ENCODE data around the gene KCNA1. TPM values are rescaled to one million over a fixed set of nuclear protein-coding genes. Genes with fewer than 3 reads are reported as not detected.
"Not testable (repeated sequence)": the region's sequence is repeated elsewhere in the genome, so short reads cannot be mapped to it uniquely, and the experiment has no call there.

Gene KCNA1
- total RNA-seq, 1 experiment from 2014 or later, result not detected

- H3K36me3 ChIP-seq (ENCODE audit: insufficient read depth, low read length), result no peaks in the 10 kb centered on the region
- H3K4me1 ChIP-seq (ENCODE audit: low read length), result no peaks in the 10 kb centered on the region
- H3K9ac ChIP-seq (ENCODE audit: low read length), result no peak overlapping the region
- DNase-seq, result no peak
- no peak overlapping the region for H2AFZ ChIP-seq (ENCODE audit: low read length)
- H3K79me2 ChIP-seq (ENCODE audit: low read length), result no peaks in the 10 kb centered on the region
- no peaks in the 10 kb centered on the region; the same call in 1 of the 2 replicates for H4K20me1 ChIP-seq (ENCODE audit: insufficient read depth, low read depth, low read length)
- H3K9me3 ChIP-seq (ENCODE audit: low read length), result no peaks in the 10 kb centered on the region
- no peak overlapping the region for H3K4me3 ChIP-seq (ENCODE audit: low read length)
- H3K4me2 ChIP-seq (ENCODE audit: low read depth, low read length, poor library complexity, severe bottlenecking), result no peak overlapping the region
- H3K27ac ChIP-seq (ENCODE audit: low read length), result no peak overlapping the region
- no peaks in the 10 kb centered on the region for H3K27me3 ChIP-seq (ENCODE audit: low read length)
- no peaks in the 10 kb centered on the region for H3K9me2 ChIP-seq (replicated peaks; ENCODE audit: insufficient read depth, low read length)
Observed at GRCh38 chr12:4871514-4871913, 38.2 kb upstream of the KCNA1 start.

- no peaks in the 10 kb centered on the region for H3K27me3 ChIP-seq (ENCODE audit: low read length)
Observed at GRCh38 chr12:4873947-4874346, 35.8 kb upstream of the KCNA1 start.

DNA sequence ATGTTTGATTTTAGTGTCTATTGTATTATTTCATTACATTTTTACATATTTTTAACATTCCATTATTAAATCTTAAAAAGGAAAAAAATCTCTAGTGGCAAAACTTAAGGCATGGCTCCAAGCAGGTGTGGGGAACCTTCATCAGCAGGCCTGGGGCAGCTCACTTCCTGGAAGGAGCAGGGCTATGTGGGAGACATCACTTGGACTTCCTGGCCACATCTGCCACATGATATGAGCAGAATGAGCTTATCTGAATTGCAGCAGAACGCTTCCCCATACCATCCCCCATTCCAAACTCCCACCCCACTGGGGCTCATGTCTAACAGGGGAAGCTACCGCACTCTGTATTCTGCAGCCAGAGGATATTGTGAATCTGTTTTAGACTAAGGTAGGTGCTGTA, 35.0 kb upstream of the KCNA1 start:
- Histone ChIP-seq H2AFZ (ENCODE audit: low read length) (no peak overlapping the region), H3K4me1 (ENCODE audit: low read length) (no peaks in the 10 kb centered on the region), H3K9me3 (ENCODE audit: low read length) (no peaks in the 10 kb centered on the region), H3K9ac (ENCODE audit: low read length) (no peak overlapping the region), H3K79me2 (ENCODE audit: low read length) (no peaks in the 10 kb centered on the region), H4K20me1 (ENCODE audit: insufficient read depth, low read depth, low read length) (no peaks in the 10 kb centered on the region; the same call in 1 of the 2 replicates), H3K27me3 (ENCODE audit: low read length) (no peaks in the 10 kb centered on the region), H3K36me3 (ENCODE audit: insufficient read depth, low read length) (no peaks in the 10 kb centered on the region), H3K27ac (ENCODE audit: low read length) (no peak overlapping the region), H3K9me2 (replicated peaks; ENCODE audit: insufficient read depth, low read length) (no peaks in the 10 kb centered on the region), H3K4me2 (ENCODE audit: low read depth, low read length, poor library complexity, severe bottlenecking) (no peak overlapping the region), H3K4me3 (ENCODE audit: low read length) (no peak overlapping the region)
- DNase-seq, result no peak

More at GRCh38 chr12:4873947-4874346, 35.8 kb upstream of the KCNA1 start:
- no peaks in the 10 kb centered on the region for H3K9me2 ChIP-seq (replicated peaks; ENCODE audit: insufficient read depth, low read length)
- no peak overlapping the region for H3K4me3 ChIP-seq (ENCODE audit: low read length)
- no peaks in the 10 kb centered on the region for H3K79me2 ChIP-seq (ENCODE audit: low read length)
- H3K27ac ChIP-seq (ENCODE audit: low read length), result no peak overlapping the region
- H3K36me3 ChIP-seq (ENCODE audit: insufficient read depth, low read length), result no peaks in the 10 kb centered on the region
- no peak overlapping the region for H3K4me2 ChIP-seq (ENCODE audit: low read depth, low read length, poor library complexity, severe bottlenecking)
- no peak overlapping the region for H3K9ac ChIP-seq (ENCODE audit: low read length)
- DNase-seq, result no peak
- no peaks in the 10 kb centered on the region for H3K9me3 ChIP-seq (ENCODE audit: low read length)
- H4K20me1 ChIP-seq (ENCODE audit: insufficient read depth, low read depth, low read length), result no peaks in the 10 kb centered on the region; the same call in 1 of the 2 replicates
- no peak overlapping the region for H2AFZ ChIP-seq (ENCODE audit: low read length)
- no peaks in the 10 kb centered on the region for H3K4me1 ChIP-seq (ENCODE audit: low read length)

DNA sequence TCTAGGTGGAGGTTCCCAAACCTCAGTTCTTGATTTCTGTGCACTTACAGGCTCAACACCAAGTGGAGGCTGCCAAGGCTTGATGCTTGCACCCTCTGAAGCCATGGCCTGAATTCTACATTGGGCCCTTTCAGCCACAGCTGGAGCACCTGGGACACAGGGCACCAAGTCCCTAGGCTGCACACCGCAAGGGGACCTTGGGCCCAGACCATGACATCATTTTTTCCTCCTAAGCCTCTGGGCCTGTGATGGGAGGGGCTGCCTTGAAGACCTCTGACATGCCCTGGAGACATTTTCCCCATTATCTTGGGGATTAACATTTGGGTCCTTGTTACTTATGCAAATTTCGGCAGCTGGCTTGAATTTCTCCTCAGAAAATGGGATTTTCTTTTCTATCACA, 30.2 kb upstream of the KCNA1 start:
- H3K4me3 ChIP-seq (ENCODE audit: low read length); DNase-seq; H3K4me2 ChIP-seq (ENCODE audit: low read depth, low read length, poor library complexity, severe bottlenecking); H3K79me2 ChIP-seq (ENCODE audit: low read length); H3K9me3 ChIP-seq (ENCODE audit: low read length); H3K4me1 ChIP-seq (ENCODE audit: low read length); H4K20me1 ChIP-seq (ENCODE audit: insufficient read depth, low read depth, low read length); H3K9me2 ChIP-seq (replicated peaks; ENCODE audit: insufficient read depth, low read length); H2AFZ ChIP-seq (ENCODE audit: low read length); H3K27me3 ChIP-seq (ENCODE audit: low read length); H3K27ac ChIP-seq (ENCODE audit: low read length); H3K36me3 ChIP-seq (ENCODE audit: insufficient read depth, low read length); H3K9ac ChIP-seq (ENCODE audit: low read length): not testable (repeated sequence)

GRCh38 chr12:4881266-4882064, 28.2 kb upstream of the KCNA1 start:
- Histone ChIP-seq H4K20me1 (ENCODE audit: insufficient read depth, low read depth, low read length) (no peaks in the 10 kb centered on the region), H3K27ac (ENCODE audit: low read length) (no peak overlapping the region)
- DNase-seq, result no peak

DNA sequence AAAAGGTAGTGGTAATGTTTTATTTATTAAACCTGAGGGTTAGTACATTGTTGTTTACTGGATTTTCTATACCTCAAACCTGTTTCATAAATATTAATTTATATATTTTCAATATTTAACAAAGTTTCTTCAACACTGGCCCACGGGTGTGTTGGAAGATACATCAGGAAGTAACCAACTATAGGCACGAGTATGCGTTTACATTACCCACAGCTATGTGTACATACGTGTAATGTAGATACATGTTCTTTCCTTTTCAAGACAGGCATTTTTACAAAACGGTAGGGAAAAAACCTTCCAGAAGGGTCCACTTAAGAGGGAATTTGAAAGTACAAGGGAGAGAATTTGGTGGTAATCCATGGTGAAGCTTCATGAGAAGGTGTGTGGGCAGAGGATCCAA, 17.8 kb upstream of the KCNA1 start:
- H3K27me3 ChIP-seq (ENCODE audit: low read length), result no peaks in the 10 kb centered on the region
- H2AFZ ChIP-seq (ENCODE audit: low read length), result no peak overlapping the region
- no peaks in the 10 kb centered on the region for H3K4me1 ChIP-seq (ENCODE audit: low read length)
- no peaks in the 10 kb centered on the region for H3K9me2 ChIP-seq (replicated peaks; ENCODE audit: insufficient read depth, low read length)
- H3K4me2 ChIP-seq (ENCODE audit: low read depth, low read length, poor library complexity, severe bottlenecking), result no peak overlapping the region
- no peaks in the 10 kb centered on the region for H4K20me1 ChIP-seq (ENCODE audit: insufficient read depth, low read depth, low read length)
- no peaks in the 10 kb centered on the region for H3K79me2 ChIP-seq (ENCODE audit: low read length)
- no peak for DNase-seq
- H3K9me3 ChIP-seq (ENCODE audit: low read length), result no peaks in the 10 kb centered on the region
- no peak overlapping the region for H3K4me3 ChIP-seq (ENCODE audit: low read length)
- H3K27ac ChIP-seq (ENCODE audit: low read length), result no peak overlapping the region
- no peaks in the 10 kb centered on the region for H3K36me3 ChIP-seq (ENCODE audit: insufficient read depth, low read length)
- H3K9ac ChIP-seq (ENCODE audit: low read length), result no peak overlapping the region

More at GRCh38 chr12:4881266-4882064, 28.2 kb upstream of the KCNA1 start:
- Histone ChIP-seq H3K9me2 (replicated peaks; ENCODE audit: insufficient read depth, low read length) (no peaks in the 10 kb centered on the region), H3K9ac (ENCODE audit: low read length) (no peak overlapping the region), H3K4me1 (ENCODE audit: low read length) (no peaks in the 10 kb centered on the region), H3K9me3 (ENCODE audit: low read length) (no peaks in the 10 kb centered on the region), H3K27me3 (ENCODE audit: low read length) (no peaks in the 10 kb centered on the region), H3K4me2 (ENCODE audit: low read depth, low read length, poor library complexity, severe bottlenecking) (no peak overlapping the region), H3K4me3 (ENCODE audit: low read length) (no peak overlapping the region), H3K79me2 (ENCODE audit: low read length) (no peaks in the 10 kb centered on the region), H2AFZ (ENCODE audit: low read length) (no peak overlapping the region), H3K36me3 (ENCODE audit: insufficient read depth, low read length) (no peaks in the 10 kb centered on the region)

GRCh38 chr12:4892418-4892817, 17.3 kb upstream of the KCNA1 start:
- Histone ChIP-seq H2AFZ (ENCODE audit: low read length) (no peak overlapping the region), H3K4me2 (ENCODE audit: low read depth, low read length, poor library complexity, severe bottlenecking) (no peak overlapping the region), H3K79me2 (ENCODE audit: low read length) (no peaks in the 10 kb centered on the region), H3K4me3 (ENCODE audit: low read length) (no peak overlapping the region), H3K36me3 (ENCODE audit: insufficient read depth, low read length) (no peaks in the 10 kb centered on the region), H3K27me3 (ENCODE audit: low read length) (no peaks in the 10 kb centered on the region), H3K9ac (ENCODE audit: low read length) (no peak overlapping the region), H4K20me1 (ENCODE audit: insufficient read depth, low read depth, low read length) (no peaks in the 10 kb centered on the region), H3K27ac (ENCODE audit: low read length) (no peak overlapping the region), H3K9me3 (ENCODE audit: low read length) (no peaks in the 10 kb centered on the region), H3K4me1 (ENCODE audit: low read length) (no peaks in the 10 kb centered on the region), H3K9me2 (replicated peaks; ENCODE audit: insufficient read depth, low read length) (no peaks in the 10 kb centered on the region)
- DNase-seq, result no peak

DNA sequence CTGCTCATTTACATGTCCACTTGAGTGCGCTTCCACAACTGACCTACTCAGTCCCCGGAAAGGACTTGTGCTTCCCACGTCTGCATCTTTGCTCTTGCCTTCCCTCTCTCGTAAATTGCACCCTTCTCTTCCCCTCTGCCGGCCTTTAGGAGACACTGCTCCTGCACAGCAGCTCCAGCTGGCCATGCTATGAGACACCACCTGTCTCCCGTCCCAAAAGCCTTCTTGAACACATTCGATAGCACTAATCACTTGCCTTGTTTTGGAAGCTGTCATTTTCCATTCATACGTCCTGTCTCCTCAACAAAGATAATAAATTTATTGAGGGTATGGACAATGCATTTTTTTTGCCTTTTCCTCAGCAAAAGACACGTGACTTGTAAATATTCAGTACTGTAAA, 15.7 kb upstream of the KCNA1 start:
- Histone ChIP-seq H3K27ac (ENCODE audit: low read length) (no peak overlapping the region), H3K4me1 (ENCODE audit: low read length) (no peaks in the 10 kb centered on the region), H4K20me1 (ENCODE audit: insufficient read depth, low read depth, low read length) (no peaks in the 10 kb centered on the region), H3K4me2 (ENCODE audit: low read depth, low read length, poor library complexity, severe bottlenecking) (no peak overlapping the region), H3K9ac (ENCODE audit: low read length) (no peak overlapping the region), H3K9me2 (replicated peaks; ENCODE audit: insufficient read depth, low read length) (no peaks in the 10 kb centered on the region), H3K9me3 (ENCODE audit: low read length) (no peaks in the 10 kb centered on the region), H3K27me3 (ENCODE audit: low read length) (no peaks in the 10 kb centered on the region), H2AFZ (ENCODE audit: low read length) (no peak overlapping the region), H3K79me2 (ENCODE audit: low read length) (no peaks in the 10 kb centered on the region), H3K36me3 (ENCODE audit: insufficient read depth, low read length) (no peaks in the 10 kb centered on the region), H3K4me3 (ENCODE audit: low read length) (no peak overlapping the region)
- no peak for DNase-seq
